Neural cell (in vitro differentiated cells): ENCODE data around the gene APOM. TPM values are rescaled to one million over a fixed set of nuclear protein-coding genes. Genes with fewer than 3 reads are reported as not detected.

ENCODE experiments used
- H2AFZ ChIP-seq: fragments of 200-600, 300-800 bp; sonication (generic), shearing (Covaris generic); 2 replicates; pipeline ENCODE4 v1.6.0; 2014; ENCODE audit warnings: low read depth, mild to moderate bottlenecking, antibody characterized with exemption, low read length, moderate library complexity
- H3F3A ChIP-seq: fragments of 200-600 bp; shearing (Covaris generic); 2 replicates; pipeline ENCODE4 v1.6.1; 2016; ENCODE audit warnings: mild to moderate bottlenecking, moderate library complexity, mixed read lengths, antibody characterized with exemption, low read length; ENCODE audit not compliant: insufficient read depth, poor library complexity, severe bottlenecking
- H3K27ac ChIP-seq: fragments of 200-600, 300-800 bp; sonication (generic), shearing (Covaris generic); 2 replicates; pipeline ENCODE4 v1.5.1; 2014; ENCODE audit warnings: mild to moderate bottlenecking, low read length, moderate library complexity
- H3K27me3 ChIP-seq: fragments of 300-800, 200-600 bp; sonication (generic), shearing (Covaris generic); 2 replicates; pipeline ENCODE4 v1.6.0; 2014; ENCODE audit warnings: mild to moderate bottlenecking, low read depth, low read length, moderate library complexity; ENCODE audit not compliant: insufficient read depth
- H3K36me3 ChIP-seq: fragments of 300-800, 200-600 bp; sonication (generic), shearing (Covaris generic); 2 replicates; pipeline ENCODE4 v1.5.1; 2014; ENCODE audit warnings: mild to moderate bottlenecking, antibody characterized with exemption, low read length, moderate library complexity; ENCODE audit not compliant: insufficient read depth
- H3K4me2 ChIP-seq: fragments of 300-800, 200-600 bp; sonication (generic), shearing (Covaris generic); 2 replicates; pipeline ENCODE4 v1.6.0; 2014; ENCODE audit warnings: mild to moderate bottlenecking, low read length
- H3K4me3 ChIP-seq: fragments of 300-800, 200-600 bp; sonication (generic), shearing (Covaris generic); 2 replicates; pipeline ENCODE4 v1.5.1; 2014; ENCODE audit warnings: mild to moderate bottlenecking, low read length, moderate library complexity
- H3K79me2 ChIP-seq: fragments of 200-600 bp; shearing (Covaris generic); replicated peaks from 2 replicates; pipeline ENCODE4 v1.6.0; 2014; ENCODE audit warnings: mild to moderate bottlenecking, low read length, moderate library complexity; ENCODE audit not compliant: insufficient read depth
- H3K9ac ChIP-seq: fragments of 300-800, 200-600 bp; sonication (generic), shearing (Covaris generic); 2 replicates; pipeline ENCODE4 v1.6.1; 2016; ENCODE audit warnings: mild to moderate bottlenecking, low read length, mixed read lengths
- H3K9me2 ChIP-seq: fragments of 200-600 bp; shearing (Covaris generic); 2 replicates; pipeline ENCODE4 v1.6.1; 2016; ENCODE audit warnings: mild to moderate bottlenecking, low read length, mixed read lengths; ENCODE audit not compliant: insufficient read depth
- H3K9me3 ChIP-seq: fragments of 200-600, 300-800 bp; sonication (generic), shearing (Covaris generic); 2 replicates; pipeline ENCODE4 v1.6.1; 2016; ENCODE audit warnings: mild to moderate bottlenecking, mixed run types, low read length, moderate library complexity, mixed read lengths
- H4K20me1 ChIP-seq: fragments of 200-600 bp; shearing (Covaris generic); 2 replicates; pipeline ENCODE4 v1.6.1; 2016; ENCODE audit warnings: mild to moderate bottlenecking, mixed run types; ENCODE audit not compliant: insufficient read depth
- EP300 ChIP-seq: fragments of 450-650 bp; conservative IDR thresholded peaks from 2 replicates; pipeline ENCODE4 v1.6.1; 2014; ENCODE audit warnings: antibody characterized with exemption, mild to moderate bottlenecking, moderate library complexity; ENCODE audit not compliant: poor library complexity, severe bottlenecking
- EZH2 ChIP-seq: fragments of 200-600, 300-800 bp; shearing (Covaris generic), sonication (generic); IDR thresholded peaks from 2 replicates; pipeline ENCODE4 v1.6.1; 2014; ENCODE audit warnings: antibody characterized with exemption, low read length, borderline replicate concordance, mild to moderate bottlenecking; ENCODE audit not compliant: insufficient read depth, poor library complexity, severe bottlenecking
- MXI1 ChIP-seq: fragments of 450-650 bp; conservative IDR thresholded peaks from 2 replicates; pipeline ENCODE4 v1.6.1; 2014; ENCODE audit warnings: antibody characterized with exemption, mild to moderate bottlenecking; ENCODE audit not compliant: poor library complexity, severe bottlenecking
- POLR2AphosphoS5 ChIP-seq: IDR thresholded peaks from 2 replicates; pipeline ENCODE4 v1.6.1; 2012
- RAD21 ChIP-seq: fragments of 450-650 bp; conservative IDR thresholded peaks from 2 replicates; pipeline ENCODE4 v1.6.1; 2014; ENCODE audit warnings: antibody characterized with exemption, mild to moderate bottlenecking, moderate library complexity
- SMC3 ChIP-seq: fragments of 450-650 bp; conservative IDR thresholded peaks from 2 replicates; pipeline ENCODE4 v1.6.1; 2014; ENCODE audit warnings: antibody characterized with exemption, mild to moderate bottlenecking, moderate library complexity; ENCODE audit not compliant: poor library complexity
- TAF1 ChIP-seq: IDR thresholded peaks from 2 replicates; pipeline ENCODE4 v1.6.1; 2012; ENCODE audit warnings: low read depth
- polyA plus RNA-seq: library from polyadenylated mRNA; depleted of rRNA; stranded (reverse); fragments of >200 nt; gene quantifications from 2 replicates; pipeline ENCODE4 v1.2.3, GENCODE V29; 2014
- TF ChIP-seq, protein P1 (sequence below): fragments of 450-650 bp; IDR thresholded peaks from 2 replicates; pipeline ENCODE4 v1.5.1; 2014; ENCODE audit warnings: antibody characterized with exemption, mild to moderate bottlenecking, moderate library complexity; ENCODE audit not compliant: poor library complexity, severe bottlenecking
- TF ChIP-seq, protein P2 (sequence below): IDR thresholded peaks from 2 replicates; pipeline ENCODE4 v1.6.1; 2012; ENCODE audit warnings: borderline replicate concordance

The APOM gene
- polyA plus RNA-seq, 1 donor from 2014 or later: 4.4 TPM

DNA sequence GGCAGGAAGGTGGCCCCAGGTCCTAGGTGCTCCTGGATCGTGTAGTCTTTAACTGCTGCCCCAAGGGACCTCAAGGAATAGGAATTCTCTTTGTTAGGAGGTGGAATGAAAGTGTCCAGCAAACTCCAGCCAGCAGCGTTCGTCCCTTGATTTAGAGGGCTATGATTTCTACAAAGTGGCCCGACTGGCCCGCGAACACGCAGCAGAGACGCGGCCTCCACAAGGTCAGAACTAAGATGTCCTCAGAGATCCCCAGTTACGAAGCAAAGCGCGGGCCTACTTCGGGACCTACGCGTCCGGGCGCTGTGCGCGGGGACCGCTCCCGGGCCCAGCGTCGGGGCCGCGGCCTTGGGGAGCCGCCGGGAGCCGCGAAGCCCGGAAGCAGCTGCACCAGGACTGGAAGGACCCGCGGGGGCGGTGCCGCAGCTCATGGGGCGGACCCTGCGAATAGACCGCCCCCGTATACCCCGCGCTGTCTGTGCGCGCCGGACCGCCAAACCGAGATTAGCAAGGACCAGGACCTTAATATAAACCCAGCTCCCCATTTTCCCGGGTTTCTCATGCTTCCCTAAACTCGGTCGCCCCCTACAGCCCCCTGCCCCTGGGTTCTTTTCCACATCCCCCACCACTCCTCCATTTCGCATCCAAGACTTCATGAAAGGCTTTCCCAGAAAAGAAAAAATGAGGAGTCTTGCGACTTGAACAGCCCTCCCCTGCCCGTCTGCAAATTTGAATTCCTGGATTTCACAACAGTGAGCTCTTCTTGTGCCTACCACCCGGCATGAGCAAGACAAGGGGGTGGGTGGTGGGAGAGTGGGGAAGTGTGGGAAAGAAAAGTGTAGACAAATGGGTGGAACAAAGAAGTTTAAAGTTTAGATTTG lies 4.9 kb downstream of the APOM start, which contains the start of gene C6orf47:
TSS of gene C6orf47 (minus strand) at position 398 of the 881 bp plus-strand sequence. CDS start 831 bp downstream, outside the sequence.
- H3K27me3 ChIP-seq: no peaks in the 10 kb centered on the region
- H3K36me3 ChIP-seq: no peaks in the 10 kb centered on the region
- no peak for TF ChIP-seq EP300
- TF ChIP-seq, protein P1, sequence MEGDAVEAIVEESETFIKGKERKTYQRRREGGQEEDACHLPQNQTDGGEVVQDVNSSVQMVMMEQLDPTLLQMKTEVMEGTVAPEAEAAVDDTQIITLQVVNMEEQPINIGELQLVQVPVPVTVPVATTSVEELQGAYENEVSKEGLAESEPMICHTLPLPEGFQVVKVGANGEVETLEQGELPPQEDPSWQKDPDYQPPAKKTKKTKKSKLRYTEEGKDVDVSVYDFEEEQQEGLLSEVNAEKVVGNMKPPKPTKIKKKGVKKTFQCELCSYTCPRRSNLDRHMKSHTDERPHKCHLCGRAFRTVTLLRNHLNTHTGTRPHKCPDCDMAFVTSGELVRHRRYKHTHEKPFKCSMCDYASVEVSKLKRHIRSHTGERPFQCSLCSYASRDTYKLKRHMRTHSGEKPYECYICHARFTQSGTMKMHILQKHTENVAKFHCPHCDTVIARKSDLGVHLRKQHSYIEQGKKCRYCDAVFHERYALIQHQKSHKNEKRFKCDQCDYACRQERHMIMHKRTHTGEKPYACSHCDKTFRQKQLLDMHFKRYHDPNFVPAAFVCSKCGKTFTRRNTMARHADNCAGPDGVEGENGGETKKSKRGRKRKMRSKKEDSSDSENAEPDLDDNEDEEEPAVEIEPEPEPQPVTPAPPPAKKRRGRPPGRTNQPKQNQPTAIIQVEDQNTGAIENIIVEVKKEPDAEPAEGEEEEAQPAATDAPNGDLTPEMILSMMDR: no peak
- TF ChIP-seq MXI1: peak; percentile 67
- peak; percentile 42 for TF ChIP-seq TAF1
- TF ChIP-seq RAD21: no peak
- TF ChIP-seq, protein P2, sequence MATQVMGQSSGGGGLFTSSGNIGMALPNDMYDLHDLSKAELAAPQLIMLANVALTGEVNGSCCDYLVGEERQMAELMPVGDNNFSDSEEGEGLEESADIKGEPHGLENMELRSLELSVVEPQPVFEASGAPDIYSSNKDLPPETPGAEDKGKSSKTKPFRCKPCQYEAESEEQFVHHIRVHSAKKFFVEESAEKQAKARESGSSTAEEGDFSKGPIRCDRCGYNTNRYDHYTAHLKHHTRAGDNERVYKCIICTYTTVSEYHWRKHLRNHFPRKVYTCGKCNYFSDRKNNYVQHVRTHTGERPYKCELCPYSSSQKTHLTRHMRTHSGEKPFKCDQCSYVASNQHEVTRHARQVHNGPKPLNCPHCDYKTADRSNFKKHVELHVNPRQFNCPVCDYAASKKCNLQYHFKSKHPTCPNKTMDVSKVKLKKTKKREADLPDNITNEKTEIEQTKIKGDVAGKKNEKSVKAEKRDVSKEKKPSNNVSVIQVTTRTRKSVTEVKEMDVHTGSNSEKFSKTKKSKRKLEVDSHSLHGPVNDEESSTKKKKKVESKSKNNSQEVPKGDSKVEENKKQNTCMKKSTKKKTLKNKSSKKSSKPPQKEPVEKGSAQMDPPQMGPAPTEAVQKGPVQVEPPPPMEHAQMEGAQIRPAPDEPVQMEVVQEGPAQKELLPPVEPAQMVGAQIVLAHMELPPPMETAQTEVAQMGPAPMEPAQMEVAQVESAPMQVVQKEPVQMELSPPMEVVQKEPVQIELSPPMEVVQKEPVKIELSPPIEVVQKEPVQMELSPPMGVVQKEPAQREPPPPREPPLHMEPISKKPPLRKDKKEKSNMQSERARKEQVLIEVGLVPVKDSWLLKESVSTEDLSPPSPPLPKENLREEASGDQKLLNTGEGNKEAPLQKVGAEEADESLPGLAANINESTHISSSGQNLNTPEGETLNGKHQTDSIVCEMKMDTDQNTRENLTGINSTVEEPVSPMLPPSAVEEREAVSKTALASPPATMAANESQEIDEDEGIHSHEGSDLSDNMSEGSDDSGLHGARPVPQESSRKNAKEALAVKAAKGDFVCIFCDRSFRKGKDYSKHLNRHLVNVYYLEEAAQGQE: peak; percentile 44
- peak; percentile 37 for TF ChIP-seq SMC3
- TF ChIP-seq POLR2AphosphoS5: peak; percentile 73
- TF ChIP-seq EZH2: no peak
- H4K20me1 ChIP-seq: no peaks in the 10 kb centered on the region
- H3K9ac ChIP-seq: peak within 1 kb of the TSS; percentile 85
- H3K4me3 ChIP-seq: peak within 1 kb of the TSS; percentile 85
- H3K9me2 ChIP-seq: no peaks in the 10 kb centered on the region
- H3K79me2 ChIP-seq: peaks cover 40% of the 10 kb centered on the region
- H3K4me2 ChIP-seq: peak within 1 kb of the TSS; percentile 75
- peak within 1 kb of the TSS; percentile 80 for H2AFZ ChIP-seq
- H3K27ac ChIP-seq: peak within 1 kb of the TSS; percentile 62
- no peaks in the 10 kb centered on the region for H3F3A ChIP-seq
- no peaks in the 10 kb centered on the region for H3K9me3 ChIP-seq

DNA sequence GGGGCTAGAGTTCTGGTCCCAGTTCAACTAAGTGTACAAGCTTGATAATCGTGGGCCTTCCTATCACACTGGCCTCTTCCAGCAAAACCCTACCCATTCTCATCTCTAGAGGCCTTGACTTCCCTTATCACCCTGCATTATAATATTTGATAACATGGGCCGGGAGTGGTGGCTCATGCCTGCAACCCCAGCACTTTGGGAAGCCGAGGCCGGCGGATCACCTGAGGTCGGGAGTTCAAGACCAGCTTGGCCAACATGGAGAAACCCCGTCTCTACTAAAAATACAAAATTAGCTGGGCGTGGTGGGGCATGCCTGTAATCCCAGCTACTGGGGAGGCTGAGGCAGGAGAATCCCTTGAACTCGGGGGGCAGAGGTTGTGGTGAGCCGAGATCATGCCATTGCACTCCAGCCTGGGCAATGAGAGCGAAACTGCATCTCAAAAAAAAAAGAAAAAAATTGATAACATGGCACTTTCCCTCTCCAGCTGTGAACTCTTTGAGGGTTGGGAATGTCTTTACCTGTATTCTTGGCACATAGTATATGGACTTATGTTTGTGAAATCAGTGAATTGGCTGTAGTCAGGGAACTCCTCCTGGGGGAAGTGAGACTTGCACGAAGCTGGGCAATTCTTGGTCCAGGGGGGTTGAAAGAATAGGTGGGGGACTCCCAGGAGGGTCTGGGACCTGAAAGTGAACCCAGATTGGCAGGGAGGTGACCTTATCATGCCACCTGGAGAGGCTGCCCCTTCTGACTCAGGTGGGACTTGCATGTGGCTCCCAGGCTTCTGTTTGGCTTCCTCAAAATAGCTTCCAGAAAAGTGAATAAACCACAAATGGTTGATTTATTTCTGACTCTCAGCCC lies 5.8 kb downstream of the APOM start:
- H3K4me3 ChIP-seq: peak overlapping the region; percentile 85
- peak overlapping the region; percentile 85 for H3K9ac ChIP-seq
- no peak overlapping the region for H2AFZ ChIP-seq
- no peaks in the 10 kb centered on the region for H3F3A ChIP-seq
- H3K9me2 ChIP-seq: no peaks in the 10 kb centered on the region
- no peaks in the 10 kb centered on the region for H3K9me3 ChIP-seq
- no peaks in the 10 kb centered on the region for H4K20me1 ChIP-seq
- peaks cover 45% of the 10 kb centered on the region for H3K79me2 ChIP-seq
- no peaks in the 10 kb centered on the region for H3K27me3 ChIP-seq
- peak overlapping the region; percentile 75 for H3K4me2 ChIP-seq
- H3K27ac ChIP-seq: peak overlapping the region; percentile 62
- H3K36me3 ChIP-seq: no peaks in the 10 kb centered on the region
- TF ChIP-seq TAF1 (no peak), EP300 (no peak), EZH2 (no peak), RAD21 (no peak), MXI1 (no peak), SMC3 (no peak), POLR2AphosphoS5 (no peak)
- TF ChIP-seq, protein P1: no peak
- TF ChIP-seq, protein P2: no peak
